ENCODE results near the gene SLC17A2.

DNA sequence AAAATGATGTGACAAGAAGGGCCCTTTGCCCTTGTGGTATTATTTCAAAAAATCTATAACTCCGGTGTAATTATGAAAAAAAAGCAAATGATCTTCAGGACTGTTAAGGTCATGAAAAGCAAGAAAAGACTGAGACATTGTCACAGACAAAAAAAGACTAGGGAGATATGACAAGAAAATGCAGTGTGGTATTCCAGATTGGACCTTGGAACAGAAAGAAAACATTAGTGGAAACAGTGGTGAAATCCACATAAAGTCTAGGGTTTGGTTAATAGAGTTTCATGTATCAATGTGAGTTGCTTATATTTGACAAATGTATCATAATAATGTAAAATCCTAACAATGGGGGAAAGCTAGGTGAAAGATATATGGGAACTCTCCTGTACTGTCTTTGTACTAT lies 29.6 kb downstream of the SLC17A2 start:
- TF ChIP-seq, protein P1, sequence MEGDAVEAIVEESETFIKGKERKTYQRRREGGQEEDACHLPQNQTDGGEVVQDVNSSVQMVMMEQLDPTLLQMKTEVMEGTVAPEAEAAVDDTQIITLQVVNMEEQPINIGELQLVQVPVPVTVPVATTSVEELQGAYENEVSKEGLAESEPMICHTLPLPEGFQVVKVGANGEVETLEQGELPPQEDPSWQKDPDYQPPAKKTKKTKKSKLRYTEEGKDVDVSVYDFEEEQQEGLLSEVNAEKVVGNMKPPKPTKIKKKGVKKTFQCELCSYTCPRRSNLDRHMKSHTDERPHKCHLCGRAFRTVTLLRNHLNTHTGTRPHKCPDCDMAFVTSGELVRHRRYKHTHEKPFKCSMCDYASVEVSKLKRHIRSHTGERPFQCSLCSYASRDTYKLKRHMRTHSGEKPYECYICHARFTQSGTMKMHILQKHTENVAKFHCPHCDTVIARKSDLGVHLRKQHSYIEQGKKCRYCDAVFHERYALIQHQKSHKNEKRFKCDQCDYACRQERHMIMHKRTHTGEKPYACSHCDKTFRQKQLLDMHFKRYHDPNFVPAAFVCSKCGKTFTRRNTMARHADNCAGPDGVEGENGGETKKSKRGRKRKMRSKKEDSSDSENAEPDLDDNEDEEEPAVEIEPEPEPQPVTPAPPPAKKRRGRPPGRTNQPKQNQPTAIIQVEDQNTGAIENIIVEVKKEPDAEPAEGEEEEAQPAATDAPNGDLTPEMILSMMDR (IDR thresholded peaks at IDR 0.05) = no peak
- TF ChIP-seq ZFX (IDR thresholded peaks at IDR 0.05; ENCODE audit: borderline replicate concordance) = no peak
